ENCODE results near the gene DAPP1.

DNA sequence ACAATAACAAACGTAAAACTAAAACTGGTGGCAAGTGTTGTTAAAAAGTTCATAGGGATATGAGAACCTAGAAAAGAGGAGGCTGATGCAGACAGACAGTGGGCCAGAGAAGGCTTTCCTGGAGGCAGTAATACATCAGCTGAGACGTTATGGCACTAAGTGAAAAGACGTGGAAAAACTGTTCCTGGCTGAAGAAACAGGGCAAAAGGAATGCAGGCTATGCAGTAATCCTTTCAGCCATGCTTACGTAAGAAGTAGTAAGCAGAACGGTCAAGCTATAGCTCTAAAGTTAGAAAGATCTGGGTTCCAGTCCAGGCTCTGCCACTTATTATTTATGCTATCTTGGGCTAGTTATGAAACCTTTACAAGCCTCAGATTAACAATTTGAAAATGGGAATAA lies 71.2 kb downstream of the DAPP1 start:
- TF ChIP-seq, protein P1, sequence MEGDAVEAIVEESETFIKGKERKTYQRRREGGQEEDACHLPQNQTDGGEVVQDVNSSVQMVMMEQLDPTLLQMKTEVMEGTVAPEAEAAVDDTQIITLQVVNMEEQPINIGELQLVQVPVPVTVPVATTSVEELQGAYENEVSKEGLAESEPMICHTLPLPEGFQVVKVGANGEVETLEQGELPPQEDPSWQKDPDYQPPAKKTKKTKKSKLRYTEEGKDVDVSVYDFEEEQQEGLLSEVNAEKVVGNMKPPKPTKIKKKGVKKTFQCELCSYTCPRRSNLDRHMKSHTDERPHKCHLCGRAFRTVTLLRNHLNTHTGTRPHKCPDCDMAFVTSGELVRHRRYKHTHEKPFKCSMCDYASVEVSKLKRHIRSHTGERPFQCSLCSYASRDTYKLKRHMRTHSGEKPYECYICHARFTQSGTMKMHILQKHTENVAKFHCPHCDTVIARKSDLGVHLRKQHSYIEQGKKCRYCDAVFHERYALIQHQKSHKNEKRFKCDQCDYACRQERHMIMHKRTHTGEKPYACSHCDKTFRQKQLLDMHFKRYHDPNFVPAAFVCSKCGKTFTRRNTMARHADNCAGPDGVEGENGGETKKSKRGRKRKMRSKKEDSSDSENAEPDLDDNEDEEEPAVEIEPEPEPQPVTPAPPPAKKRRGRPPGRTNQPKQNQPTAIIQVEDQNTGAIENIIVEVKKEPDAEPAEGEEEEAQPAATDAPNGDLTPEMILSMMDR (IDR thresholded peaks at IDR 0.05) = no peak
- TF ChIP-seq POLR2A (IDR thresholded peaks at IDR 0.05) = no peak

Data from right lobe of liver (tissue), 4 donors.